ENCODE measurements around the gene SLC26A2. TPM values are rescaled to one million over a fixed set of nuclear protein-coding genes. Genes with fewer than 3 reads are reported as not detected.
"Not testable (repeated sequence)": the region's sequence is repeated elsewhere in the genome, so short reads cannot be mapped to it uniquely, and the experiment has no call there.

SLC26A2 gene
- total RNA-seq, 1 donor from 2014 or later, result 18.8 TPM

DNA sequence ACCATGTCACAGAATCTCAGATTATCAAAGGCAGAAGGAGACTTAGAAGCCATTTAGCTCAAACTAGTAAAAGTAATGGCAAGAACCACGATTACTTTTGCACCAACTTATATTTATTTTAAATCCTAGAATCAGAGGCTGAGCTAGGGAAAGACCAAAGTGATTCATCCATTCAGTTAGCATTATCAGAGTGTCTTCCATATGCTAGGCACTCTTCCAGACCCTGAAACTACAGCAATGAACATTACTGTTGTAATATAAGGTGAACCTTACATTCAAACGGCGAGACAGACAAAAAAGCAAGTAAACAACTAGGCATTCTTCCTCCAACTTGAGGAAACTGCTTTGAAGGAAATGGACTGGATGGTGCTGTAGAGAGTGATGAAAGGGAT is 23.9 kb upstream of the SLC26A2 start:
- DNase-seq (ENCODE audit: low read depth in 2 of 2), result no peak

DNA sequence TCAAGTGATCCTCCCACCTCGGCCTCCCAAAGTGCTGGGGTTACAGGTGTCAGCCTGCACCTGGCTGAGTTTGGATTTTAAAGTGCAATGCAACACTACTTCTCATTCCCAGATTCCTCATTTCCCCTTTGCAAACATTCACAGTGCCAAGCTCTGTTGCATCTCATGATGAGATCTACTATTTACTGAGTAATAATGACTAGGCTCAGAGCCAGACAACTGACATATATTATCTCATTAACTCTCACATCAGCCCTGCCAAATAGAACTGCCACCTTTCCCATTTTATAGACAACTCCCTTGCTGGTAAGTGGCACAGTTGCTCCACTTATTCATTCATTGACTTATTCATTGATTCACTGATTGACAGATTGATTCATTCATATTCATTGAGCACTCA is 22.9 kb upstream of the SLC26A2 start:
- DNase-seq (ENCODE audit: low read depth in 2 of 2), result peak; percentile 52 to 61

DNA sequence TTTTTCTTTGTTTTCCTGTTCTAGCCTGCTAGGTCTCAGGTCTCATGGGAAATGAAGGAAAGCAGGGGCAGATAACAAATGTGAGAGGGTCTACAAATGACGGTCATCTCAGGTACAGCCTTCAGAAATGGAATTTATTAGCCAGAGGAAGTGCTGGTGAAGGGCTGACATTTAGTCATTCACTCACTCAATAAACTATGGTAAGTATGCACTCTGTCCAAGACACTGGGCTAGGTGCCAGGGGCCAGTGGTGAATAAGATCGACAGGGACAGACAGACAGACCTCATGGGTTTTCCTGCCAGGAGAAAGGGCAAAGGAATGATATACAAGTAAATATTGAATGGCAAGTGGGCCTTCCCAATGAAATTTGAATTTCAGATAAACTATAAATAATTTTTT is 22.3 kb upstream of the SLC26A2 start:
- peak; percentile 43 to 88 for DNase-seq (ENCODE audit: low read depth in 2 of 2)

DNA sequence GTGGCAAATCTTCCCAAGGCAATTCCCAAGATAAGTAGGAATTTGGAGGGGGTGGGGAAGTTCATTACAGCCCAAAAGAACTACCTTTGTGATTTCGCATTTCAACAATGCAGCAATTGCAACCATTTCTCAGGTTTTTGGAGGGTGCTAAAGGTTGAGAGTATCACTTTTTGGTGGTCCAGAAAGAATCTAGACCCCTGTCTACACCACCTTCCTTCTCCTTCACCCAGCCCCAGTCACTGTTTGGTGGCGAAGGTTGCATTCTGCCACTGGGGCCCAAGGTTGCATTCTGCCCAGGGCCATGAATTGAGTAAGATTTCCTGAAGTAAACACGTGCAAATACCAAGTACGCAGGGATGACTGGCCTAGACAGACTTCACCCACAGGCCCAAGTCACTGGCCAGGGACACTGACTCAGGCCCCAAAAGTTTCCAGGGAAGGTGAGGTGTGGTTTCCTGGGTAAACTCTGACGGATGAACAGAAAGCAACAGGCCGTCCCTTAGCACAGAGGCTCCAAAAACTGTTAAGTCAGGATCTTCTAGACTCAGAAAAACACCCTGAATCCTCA is 21.7 kb upstream of the SLC26A2 start:
- peak in 1 of 2 donors; percentile 81 for DNase-seq (ENCODE audit: low read depth in 2 of 2)

GRCh38 chr5:149939546-149939945 is 21.0 kb upstream of the SLC26A2 start:
- DNase-seq (ENCODE audit: low read depth in 2 of 2), result peak; percentile 21

- peak; percentile 19 to 43 for DNase-seq (ENCODE audit: low read depth in 2 of 2)
Measured at GRCh38 chr5:149940077-149940574, 20.4 kb upstream of the SLC26A2 start.

- no peak for DNase-seq (ENCODE audit: low read depth in 2 of 2)
Measured at GRCh38 chr5:149940941-149941644, 19.5 kb upstream of the SLC26A2 start.

DNA sequence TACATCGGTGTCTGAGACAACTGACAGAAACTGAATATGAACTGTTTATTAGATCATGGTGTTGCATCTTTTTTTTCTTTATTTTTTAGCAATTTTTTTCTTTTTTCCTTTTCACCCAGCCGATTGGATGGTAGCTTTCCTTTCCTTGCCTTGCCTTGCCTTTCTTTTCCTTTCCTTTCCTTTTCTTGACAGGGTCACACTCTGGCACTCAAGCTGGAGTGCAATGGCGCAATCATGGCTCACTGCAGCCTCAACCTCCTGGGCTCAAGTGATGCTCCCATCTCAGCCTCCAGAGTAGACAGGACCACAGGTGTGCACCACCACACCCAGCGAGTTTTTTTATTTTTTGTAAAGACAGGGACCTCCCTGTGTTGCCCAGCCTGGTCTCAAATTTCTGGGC is 18.8 kb upstream of the SLC26A2 start:
- no peak for DNase-seq (ENCODE audit: low read depth in 2 of 2)

DNA sequence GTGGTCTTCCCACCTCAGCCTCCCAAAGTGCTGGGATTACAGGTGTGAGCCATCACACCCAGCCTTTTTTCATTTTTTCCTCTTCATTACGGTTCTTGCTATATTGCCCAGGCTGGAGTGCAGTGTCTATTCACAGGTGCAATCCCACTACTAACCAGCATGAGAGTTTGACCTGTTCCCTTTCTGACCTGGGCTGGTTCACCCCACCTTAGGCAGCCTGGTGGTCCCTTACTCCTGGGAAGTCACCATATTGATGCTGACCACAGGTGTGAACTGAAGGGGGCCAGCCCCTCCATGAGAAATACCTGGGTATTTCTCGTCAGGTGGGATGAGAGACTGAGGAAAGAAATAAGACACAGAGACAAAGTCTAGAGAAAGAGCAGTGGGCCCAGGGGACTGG is 18.4 kb upstream of the SLC26A2 start:
- no peak for DNase-seq (ENCODE audit: low read depth in 2 of 2)

DNA sequence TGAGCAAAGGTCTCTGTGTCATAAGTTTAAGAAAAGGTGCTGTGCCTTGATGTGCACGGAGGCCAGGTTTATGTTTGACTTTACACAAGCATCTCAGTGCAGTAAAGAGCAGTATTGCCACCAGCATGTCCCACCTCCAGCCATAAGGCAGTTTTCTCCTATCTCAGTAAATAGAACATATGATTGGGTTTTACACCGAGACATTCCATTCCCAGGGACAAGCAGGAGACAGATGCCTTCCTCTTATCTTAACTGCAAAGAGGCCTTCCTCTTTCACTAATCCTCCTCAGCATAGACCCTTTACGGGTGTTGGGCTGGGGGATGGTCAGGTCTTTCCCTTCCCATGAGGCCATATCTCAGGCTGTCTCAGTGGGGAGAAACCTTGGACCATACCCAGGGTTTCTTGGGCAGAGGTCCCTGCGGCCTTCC is 17.8 kb upstream of the SLC26A2 start:
- DNase-seq (ENCODE audit: low read depth in 2 of 2), result not testable (repeated sequence)

DNA sequence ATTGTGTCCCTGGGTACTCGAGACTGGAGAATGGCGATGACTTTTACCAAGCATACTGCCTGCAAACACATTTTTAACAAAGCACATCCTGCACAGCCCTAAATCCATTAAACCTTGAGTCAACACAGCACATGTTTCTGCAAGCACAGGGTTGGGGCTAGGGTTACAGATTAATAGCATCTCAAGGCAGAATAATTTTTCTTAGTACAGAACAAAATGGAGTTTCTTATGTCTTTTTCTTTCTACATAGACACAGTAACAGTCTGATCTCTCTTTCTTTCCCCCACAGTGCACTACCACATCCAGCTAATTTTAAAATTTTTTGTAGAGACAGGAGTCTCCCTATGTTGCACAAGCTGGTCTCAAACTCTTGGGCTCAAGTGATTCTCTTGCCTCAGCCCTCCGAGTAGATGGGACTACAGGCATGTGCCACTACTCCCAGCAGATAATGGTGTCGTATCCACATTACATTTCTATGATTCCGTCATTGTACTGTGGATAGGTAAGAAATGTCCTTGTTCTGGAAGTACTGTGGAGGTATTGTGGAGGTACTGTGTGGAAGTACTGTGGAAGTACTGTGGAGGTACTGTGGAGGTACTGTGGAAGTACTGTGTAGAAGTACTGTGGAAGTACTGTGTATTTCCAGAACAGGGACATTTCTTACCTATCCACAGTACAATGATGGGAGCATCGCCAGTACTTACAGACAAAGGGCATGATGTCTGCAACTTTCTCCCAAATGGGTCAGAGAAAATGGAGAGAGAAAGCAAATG is 17.2 kb upstream of the SLC26A2 start:
- not testable (repeated sequence) for DNase-seq (ENCODE audit: low read depth in 2 of 2)

DNA sequence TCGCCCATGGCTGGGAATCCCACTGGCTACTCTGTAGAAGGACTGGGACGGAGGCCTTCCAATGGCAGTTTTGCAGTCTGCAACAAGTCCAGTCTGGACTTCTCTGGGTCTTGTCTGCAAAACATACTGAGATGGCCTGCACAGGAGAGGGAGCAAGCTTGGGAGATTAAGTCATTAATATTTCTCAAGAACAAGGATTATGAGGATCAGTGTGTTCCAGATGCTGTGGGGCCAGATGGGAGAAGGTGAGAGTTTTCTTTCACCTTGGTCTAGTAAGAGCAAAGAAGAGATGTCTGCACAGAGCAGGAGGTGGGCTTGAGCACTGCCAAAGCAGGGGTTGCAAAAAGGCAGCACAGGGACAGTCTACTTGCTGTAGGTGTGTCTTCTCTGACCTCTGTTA is 15.9 kb upstream of the SLC26A2 start, which contains the start of gene PDE6A:
PDE6A (minus strand) TSS at position 128 of the 400 bp plus-strand sequence; CDS start at position 8, 120 bp downstream.
- DNase-seq (ENCODE audit: low read depth in 2 of 2), result no peak

DNA sequence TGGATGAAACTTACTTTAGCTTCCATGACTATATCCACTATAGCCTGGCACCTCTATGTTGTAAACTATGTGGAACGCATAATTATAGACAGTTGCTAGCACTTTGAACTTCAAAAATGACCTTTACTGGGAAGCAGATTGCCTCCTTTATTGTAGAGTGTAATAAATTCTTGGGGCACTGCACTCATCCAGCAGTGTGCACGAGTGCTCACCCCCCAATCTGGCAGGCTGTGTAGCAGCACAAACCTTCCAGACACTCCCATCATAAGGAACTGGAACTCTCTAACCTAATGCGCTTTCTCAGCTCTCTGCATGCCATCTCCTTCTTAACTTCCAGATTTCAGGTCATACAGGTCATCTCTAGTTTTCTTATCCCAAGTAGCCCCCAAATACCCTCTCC is 14.4 kb upstream of the SLC26A2 start:
- no peak for DNase-seq (ENCODE audit: low read depth in 2 of 2)

DNA sequence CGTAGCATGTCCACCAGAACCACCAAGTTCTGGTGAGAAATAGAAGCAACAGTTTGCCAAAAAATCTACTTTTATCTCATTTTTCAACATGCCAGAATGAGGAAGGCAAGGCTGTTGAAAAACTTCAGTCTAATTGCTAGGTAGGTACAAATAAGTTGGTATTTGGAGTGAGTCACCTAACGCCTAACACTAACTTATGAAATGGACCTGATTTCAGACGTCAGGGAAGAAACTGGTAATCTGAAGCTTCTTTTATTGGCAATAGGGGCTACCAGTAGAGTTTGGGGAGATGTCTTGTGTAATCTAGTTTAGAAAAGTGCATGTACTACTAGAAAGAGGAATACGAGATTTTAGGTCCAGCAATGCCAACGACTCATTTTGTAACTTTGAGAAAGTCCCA is 11.6 kb upstream of the SLC26A2 start:
- DNase-seq (ENCODE audit: low read depth in 2 of 2), result no peak

DNA sequence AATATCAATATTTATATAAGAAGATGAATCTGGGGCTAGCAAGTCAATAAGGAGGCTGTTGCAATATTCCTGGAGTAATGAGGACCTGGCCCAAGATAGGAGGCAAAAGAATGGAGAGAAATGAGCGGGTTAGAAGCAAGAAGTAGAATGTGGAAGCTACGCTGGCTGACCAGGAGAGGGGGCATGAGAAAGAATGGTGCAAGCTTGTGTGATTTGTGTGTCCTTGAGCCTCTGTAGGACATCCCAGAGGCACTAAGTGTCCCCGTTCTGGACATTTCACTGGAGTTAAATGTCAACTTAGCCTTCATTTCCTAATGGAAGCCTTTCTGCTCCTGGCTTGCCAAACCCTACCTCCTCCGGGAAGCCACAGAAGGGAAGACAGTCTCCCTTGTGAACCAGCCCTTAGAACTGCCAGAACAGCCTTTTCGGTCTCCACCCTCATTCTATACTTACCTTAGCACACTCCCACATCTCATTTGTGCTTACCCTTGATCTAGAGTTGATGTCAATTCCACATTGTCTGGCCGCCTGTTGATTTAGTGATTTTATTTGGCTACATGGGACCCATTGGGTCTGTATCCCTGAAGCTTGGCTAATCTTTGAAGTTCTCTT is 9.3 kb upstream of the SLC26A2 start:
- DNase-seq (ENCODE audit: low read depth in 2 of 2), result no peak

- DNase-seq (ENCODE audit: low read depth in 2 of 2), result no peak
Measured at GRCh38 chr5:149953436-149954121, 7.0 kb upstream of the SLC26A2 start.

DNA sequence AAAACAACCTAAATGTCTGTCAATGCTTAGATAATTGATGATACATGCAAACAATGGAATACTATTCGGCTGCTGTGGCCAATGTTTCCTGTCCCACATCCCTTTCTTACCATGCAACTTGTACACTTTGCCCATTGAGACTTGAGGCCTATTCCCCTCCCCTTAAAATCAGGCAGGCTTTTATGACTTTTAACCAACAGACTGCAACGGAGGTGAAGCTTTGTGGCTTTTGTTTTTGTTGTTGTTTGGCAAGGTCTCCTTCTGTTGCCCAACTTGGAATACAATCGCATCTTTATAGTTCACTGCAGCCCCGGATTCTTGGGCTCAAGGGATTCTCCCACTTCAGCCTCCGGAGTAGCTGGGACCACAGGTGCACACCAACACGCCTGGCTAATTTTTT is 5.8 kb upstream of the SLC26A2 start:
- DNase-seq (ENCODE audit: low read depth in 2 of 2), result peak in 1 of 2 donors; percentile 46

GRCh38 chr5:149956685-149957084 is 3.9 kb upstream of the SLC26A2 start:
- no peak for DNase-seq (ENCODE audit: low read depth in 2 of 2)

DNA sequence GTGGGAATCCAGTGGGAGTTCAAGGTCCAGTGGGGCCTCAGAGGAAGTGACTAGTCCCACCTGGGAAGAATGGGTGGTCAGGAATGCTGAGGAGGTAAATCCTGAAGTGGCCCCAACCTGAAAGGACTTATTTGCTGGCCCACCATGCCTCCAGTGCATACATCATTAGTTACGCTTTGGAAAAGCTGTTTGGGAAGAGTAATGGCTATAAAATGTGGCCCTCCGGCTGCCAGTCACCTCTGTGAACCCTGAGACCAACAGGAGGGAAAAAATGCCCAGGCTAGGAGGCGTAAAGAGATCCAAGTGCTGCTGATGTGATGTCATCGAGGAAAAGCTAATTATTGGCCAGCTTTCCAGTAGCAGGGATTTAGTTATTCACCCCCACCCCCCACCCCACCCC is 2.7 kb upstream of the SLC26A2 start:
- DNase-seq (ENCODE audit: low read depth in 2 of 2), result no peak

GRCh38 chr5:149959406-149960236 is 937 bp upstream of the SLC26A2 start:
- DNase-seq (ENCODE audit: low read depth in 2 of 2), result peak; percentile 10 to 84

All from lung microvascular endothelial cell (primary cell).